Activated T-cell treated with anti-CD3 and anti-CD28 coated beads for 1 hour (primary cell): Measurements from ENCODE around the gene JAZF1.
A peak's percentile ranks its signal among the peaks of the same experiment; 100 is the strongest.

Source experiments
- DNase-seq: peaks from one replicate; pipeline ENCODE4 v3.0.0-alpha.2; 2020; ENCODE audit warnings: low read depth

Gene JAZF1

DNA sequence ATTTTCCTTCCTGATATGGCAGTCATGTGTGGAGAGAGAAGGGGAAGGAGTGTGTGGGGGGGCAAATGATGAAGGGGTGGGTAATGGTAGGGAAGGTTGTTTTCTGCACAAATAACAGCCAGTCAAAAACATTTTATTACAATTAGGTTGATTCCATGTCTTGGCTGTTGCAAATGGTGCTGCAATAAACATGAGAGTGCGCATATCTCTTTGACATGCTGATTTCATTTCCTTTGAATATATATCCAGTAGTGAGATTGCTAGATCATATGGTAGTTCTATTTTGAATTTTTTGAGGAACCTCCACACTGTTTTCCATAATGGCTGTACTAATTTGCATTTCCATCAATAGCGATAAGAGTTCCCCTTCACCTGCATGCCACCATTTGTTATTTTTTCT, 10.6 kb upstream of the JAZF1 start:
- DNase-seq = no peak

DNA sequence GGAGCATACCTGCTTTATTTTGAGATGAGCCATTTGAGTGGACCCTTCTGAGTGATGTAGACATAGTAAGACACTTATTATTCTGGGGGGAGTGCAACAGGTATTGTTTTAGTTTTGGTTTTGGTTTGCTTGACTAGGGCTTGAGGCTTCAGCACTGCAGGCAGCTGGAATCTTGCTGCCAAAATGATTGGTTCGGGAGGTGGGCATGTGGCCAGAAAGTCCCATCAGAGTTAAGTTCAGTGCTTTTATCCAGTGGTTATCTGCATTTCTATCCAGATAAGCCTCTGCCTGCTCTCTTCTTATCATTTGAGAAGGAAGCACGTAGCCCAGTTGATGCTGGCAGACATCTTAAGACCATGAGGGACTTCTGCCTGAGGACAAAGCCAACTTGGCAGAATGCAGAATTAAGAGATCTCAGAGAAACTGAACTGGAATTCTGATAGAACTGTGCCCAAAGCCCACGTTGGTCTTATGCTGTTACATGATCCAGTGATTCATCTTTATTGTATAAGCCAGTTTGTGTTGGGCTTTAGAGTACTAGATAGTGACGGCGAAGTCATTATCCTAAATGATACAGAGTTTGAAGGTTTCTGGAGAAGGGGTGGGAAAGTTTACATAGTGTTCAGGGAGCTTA, 9.6 kb upstream of the JAZF1 start:
- DNase-seq = no peak

GRCh38 chr7:28187012-28187411, 6.4 kb upstream of the JAZF1 start:
- no peak for DNase-seq

DNA sequence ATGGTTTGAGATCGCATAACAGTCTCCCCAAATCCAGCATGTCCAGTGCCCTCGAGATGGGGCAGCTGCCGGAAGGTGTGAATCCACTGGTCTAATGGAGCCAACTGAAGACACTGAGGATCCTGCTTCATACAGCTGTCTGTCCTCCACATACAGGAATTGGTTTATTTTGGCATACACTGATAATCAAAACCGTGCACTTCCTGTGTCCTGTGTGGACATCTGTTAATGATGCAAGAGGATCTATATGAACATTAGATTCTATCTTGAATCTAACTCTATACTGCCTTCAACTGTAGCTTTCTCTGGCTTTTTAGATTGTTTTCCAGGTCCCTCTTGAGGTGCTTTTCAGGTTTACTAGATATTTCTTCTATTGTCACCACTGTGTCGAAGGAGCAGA, 3.0 kb upstream of the JAZF1 start:
- DNase-seq = no peak

DNA sequence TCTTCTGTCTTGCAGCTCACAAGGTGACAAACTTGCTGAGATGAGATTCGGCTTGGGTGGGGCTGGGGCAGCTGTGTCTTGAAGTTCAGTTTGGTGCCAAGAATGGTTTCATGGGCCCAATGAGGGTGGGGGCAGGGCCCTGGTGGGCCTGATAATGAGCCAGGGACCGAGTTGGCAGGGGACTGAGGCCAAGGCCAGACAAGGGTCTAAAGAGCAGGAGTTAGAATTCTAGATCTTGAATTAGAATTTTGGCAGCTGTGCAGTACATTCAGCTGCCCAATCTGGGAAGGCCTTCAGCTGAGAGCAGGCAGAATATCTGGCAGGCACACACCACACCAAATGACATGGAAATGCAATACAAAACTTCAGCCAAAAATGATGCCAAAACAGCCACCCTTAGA, 1.5 kb upstream of the JAZF1 start:
- DNase-seq = no peak

- no peak for DNase-seq
These were observed 821 bp upstream of the JAZF1 start for GRCh38 chr7:28181416-28181815.

DNA sequence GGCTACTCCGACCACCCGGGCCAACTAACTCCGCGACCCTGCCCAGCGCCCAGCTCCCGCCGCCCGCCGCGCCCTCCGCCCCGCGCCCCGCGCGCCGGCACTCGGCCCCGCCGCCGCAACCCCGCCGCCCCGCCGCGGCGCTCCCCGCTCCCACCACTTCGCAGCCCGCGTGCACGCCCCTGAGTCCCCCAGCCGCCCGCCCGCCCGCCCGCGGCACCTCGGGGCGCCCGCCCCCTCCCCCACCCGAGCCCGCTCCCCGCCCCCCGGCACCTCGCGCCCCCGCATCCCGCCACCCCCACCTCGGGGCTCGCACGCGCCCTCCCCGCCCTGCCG, 598 bp downstream of the JAZF1 start:
- no peak for DNase-seq

DNA sequence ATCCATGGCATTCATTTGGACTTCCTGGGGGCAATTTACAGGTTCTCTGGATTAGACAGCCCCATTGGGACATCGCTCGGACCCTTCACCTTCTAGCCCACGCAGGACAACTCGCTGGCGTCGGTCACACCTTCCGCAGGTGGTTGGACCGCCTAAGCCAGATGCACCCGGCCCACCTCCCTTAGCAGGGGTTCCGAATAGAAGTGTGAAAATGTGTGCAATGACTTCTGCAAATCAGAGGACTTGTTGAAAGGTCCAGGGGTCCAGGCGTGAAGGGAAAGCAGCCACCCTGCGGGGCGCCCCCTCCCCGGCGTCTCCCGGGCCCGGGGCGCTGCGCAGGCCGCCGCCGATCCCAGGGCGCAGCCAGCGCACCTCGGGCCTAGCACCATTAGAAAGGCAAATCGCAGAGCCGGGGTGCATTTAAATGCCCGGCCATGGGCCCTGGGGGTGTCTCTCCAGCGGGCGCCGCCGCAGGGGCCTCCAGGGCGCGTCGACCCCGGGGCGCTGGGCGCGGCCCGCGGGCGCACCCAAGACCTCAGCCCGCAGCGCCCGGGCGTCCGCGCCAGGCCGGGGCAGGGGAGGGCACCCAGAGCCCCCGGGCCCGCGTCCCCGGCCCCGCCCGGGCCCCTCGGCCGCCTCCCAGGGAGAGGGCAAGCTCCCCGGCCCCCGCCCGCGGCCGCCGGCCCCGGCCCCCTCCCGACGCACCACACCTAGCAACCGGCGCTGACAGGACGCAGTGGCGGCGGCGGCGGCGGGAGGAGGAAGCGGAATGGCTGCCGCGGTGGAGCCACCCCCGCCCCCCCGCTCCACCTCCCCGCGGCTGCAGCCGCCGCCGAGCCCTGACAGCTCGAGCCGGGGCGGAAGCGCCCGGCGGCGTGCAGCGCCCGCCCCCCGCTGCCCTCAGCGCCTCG, 1.2 kb downstream of the JAZF1 start:
- DNase-seq = peak; percentile 69

- DNase-seq = no peak
These were observed 2.0 kb downstream of the JAZF1 start for GRCh38 chr7:28178599-28178998.

DNA sequence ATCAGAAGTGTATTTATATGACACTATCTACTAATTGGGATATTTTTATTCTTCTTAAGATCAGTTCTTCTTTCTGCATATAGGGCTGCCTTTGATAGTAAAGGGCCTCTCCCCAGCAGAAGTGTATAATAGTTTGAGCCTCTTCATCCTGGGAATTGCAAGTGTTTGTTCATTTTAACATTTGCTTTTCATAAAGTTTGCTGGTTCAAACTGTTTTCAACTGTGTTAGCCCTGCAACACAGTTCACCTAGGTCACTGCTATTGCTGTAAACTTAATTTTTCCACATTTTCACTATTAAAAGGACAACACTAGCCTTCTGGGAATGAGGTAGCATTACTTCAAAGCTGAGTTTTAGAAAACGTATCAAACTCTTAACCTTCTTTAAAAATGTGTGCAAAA, 2.8 kb downstream of the JAZF1 start:
- DNase-seq = no peak

- no peak for DNase-seq
These were observed 4.0 kb downstream of the JAZF1 start for GRCh38 chr7:28176645-28177044.

DNA sequence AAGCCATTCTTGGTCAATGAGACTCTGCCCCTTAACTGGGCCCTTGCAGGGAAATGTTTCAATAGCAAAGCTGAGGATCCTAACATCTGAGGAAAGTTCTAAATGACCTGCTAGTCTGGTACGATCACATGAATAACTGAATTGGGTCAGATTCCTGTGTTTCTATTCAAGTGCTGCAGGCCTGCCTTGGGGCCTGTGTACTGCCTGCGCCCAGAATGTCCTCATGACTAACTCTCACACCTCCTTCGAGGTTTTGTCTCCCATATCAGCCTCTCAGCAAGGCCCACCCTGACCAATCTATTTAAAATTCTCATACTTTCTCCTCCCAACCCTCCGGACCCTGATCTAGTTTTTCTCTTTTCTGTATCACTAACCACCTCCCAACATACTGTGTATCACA, 4.4 kb downstream of the JAZF1 start:
- DNase-seq = no peak

DNA sequence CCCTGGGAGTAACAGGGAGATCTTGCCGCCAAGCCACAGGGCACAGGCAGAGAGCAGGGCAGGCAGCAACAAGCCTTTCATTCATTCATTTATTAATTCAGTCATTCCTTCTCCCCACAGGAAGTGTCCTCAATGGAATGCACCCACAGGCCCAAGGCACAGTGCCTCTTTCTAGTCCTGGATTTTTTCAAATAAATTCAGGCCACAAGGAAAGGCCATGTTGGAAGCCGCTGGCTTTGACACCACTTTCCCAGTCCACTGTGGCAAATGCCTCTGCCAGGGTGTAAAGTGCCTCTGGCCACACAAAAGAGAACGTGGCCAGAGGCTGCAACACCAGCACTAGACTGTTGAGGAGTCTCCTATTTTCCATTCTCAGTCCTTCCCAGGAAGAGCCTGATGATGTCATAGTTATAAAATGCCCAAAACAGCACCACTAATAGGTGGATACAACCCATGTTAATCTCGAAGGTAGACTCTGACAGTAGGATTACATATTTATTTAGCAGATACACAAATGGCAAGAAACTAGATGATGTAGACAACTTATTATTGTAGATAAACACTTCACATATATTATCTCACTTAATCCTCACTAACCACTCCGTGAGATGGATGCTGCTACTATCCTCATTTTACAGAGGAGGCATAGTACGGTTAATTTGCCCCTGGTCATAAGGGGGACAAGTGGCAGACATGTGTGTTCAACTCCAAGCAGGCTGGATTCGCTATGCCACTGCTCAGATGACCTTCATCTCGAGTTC, 5.5 kb downstream of the JAZF1 start:
- DNase-seq = no peak

DNA sequence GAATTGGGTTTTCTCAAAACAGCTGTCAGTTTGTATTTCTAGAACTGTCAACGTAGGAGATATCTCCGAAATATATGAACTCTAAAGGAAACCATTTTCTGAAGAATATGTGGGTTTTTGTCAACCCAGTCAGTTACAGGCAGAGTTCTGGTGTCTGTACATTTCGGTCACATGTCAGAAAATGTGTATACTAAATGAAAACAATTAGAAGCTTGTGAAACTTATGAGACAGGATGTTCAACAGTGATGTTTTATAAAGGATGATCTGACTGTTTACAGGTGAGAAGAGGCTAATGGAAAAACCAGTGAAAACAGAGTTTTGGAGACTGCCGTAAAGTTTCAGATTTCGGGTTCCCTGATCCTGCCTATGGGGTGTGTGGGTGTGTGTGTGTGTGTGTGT, 6.2 kb downstream of the JAZF1 start:
- DNase-seq = no peak

GRCh38 chr7:28173531-28173930, 7.1 kb downstream of the JAZF1 start:
- DNase-seq = no peak

- no peak for DNase-seq
These were observed 7.6 kb downstream of the JAZF1 start for GRCh38 chr7:28172958-28173357.

- DNase-seq = no peak
These were observed 9.9 kb downstream of the JAZF1 start for GRCh38 chr7:28170701-28171100.

DNA sequence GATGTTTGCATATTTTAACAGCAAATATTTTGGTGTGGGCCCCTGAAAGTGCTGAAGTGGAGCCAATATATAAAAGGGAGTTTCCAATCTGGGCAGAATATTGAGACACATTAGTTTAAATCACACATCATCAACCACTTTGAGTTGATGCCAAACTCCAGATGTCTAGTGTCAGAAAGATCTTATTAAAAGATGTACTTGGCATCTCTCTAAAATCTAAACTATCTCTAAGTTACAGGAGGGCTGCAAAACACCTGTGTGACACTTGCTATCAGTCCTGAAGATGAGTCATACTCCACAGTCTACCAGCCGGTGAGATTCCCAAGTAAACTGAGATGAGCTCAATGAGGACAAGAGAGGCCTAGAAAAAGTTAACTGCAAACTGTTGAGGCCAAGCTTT, 11.4 kb downstream of the JAZF1 start:
- no peak for DNase-seq

GRCh38 chr7:28168393-28169158, 12.0 kb downstream of the JAZF1 start:
- no peak for DNase-seq

- no peak for DNase-seq
These were observed 13.4 kb downstream of the JAZF1 start for GRCh38 chr7:28166982-28167715.
